NCI-H345 treated with DMSO at 0.1 percent for 48 hours (cell line): ENCODE results near the gene APOA4.
A peak's percentile ranks its signal among the peaks of the same experiment; 100 is the strongest.
"Not testable (repeated sequence)": the region's sequence is repeated elsewhere in the genome, so short reads cannot be mapped to it uniquely, and the experiment has no call there.

Experiments used
- DNase-seq: peaks from one replicate; lab custom pipeline; 2025; ENCODE audit not compliant: unreplicated experiment; lab: John Stamatoyannopoulos, UW

APOA4 gene

DNA sequence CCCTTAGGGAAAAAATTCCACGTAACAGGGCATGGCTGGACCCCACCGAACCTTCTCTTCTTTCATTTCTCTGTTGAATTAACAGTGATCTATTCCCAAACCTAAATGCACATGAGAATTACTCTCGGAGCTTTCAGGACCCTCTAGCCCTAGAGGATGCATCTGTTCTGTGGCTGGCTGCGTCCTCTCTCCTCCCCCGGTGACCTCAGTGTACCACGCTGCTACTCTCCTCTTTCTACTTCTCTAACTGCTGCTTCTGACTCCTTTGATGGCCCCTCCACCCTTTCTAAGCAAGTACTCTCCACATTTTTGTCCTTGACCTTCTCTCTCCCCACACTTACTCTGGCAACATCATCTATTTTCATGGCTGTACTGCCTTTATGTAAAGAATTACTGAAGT, 26.4 kb upstream of the APOA4 start:
- no peak for DNase-seq

DNA sequence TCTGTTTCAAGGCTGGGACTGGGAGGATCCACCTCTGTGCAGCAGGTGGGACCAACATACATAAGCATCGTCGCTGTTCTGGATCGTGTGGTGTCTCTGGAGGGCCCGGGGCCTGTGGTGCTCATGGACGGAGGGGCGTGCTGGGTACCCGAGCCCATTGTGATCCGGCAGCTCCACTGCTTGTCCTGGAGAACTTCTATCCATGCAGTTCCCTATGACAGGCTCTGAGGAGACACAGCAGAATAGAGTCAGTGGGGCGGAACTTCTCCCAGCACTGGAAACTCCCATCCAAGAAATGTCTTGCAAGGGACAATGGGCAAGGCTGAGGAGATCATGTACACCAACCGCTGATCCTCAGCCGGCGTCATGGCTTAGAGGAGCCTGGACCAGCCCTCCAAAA, 26.0 kb upstream of the APOA4 start:
- DNase-seq: no peak

DNA sequence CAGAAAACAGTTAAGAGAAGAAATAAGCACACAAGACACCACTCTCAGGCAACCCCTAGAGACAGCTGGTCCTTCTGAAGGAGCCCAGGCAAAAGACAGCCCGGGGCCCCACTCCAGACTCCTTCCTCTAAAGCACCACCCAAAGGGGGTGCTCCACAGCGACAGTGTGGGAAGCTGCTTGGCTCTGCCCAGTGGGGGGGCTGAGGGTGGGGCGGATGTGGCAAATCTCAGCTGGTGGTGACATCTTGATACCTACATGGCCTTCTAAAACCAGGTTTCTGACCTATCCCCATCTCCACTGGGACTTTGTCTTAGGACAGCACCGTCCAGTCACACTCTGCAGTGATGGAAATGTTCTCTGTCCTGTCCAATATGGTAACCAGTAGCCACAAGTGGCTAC, 24.5 kb upstream of the APOA4 start:
- no peak for DNase-seq

DNA sequence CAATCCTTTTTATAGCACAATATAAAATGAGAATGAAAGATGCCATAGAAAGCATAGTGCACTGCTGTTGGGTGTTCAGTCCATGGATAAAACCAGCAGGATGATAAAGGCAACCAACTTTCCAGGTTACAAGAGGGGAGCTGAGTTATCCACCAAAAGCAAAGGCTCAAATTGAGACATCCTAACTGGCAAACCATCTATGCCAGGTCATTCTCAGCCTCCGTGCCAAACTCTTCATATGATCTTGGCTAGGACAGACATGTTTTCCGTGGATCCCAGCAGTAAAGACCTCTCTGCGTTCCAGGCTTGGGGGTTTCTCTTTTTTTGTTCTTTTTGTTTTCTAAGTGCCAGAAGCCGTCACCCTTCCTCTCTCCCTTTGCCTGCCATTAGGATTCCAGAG, 21.6 kb upstream of the APOA4 start:
- DNase-seq: no peak

DNA sequence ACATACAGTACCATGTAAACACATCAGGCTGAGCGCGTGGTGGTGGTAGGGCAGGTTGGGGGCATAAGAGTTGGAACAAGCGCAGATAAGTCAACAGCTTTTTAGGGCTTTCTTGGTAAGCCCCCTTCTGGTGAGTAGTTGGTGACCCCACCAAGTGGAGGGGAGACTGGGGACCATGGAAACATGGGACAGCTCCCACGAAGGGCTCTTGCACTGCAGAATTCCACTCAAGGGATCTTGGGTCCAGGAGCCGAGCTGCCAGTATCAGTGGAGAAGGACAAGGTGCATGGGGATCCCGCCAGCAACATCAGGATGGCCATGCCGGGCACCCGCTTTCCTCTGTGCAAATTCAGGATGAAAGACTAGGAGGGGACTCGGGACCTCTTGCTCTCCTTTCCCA, 20.6 kb upstream of the APOA4 start:
- DNase-seq: no peak

DNA sequence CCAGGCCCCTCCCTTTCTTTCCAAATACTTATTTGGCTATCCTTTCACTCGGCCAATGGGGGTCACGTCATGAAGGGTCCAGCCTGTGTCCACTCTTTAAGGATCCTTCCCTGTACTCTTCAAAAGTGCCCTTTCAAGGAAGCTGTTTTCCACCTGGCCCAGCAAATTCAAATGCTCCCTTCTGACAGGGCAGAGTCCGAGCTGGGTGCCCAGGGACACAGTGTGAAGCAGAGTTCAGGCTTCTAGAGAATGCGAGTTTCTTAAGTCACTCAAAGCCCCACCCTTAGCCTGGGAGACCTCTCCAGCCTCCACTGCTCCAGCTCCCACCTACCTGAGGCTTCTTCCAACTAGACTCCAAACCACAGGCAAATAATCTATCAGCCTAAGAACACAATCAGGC, 19.8 kb upstream of the APOA4 start:
- no peak for DNase-seq

DNA sequence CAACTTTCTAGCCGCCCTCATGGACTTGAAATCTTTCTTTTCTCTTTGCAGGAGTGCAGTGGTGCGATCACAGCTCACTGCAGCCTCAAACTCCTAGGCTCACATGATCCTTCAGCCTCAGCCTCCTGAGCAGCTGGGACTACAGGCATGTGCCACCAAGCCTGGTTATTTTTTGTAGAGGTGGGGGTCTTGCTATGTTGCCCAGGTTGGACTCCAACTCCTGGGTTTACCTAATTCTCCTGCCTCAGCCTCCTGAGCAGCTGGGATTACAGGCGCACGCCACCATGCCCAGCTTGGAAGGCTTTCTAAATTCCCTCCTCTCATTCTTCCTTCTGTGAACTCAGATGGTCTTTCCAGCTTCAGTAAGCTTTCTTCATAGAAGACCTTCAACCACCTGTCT, 19.0 kb upstream of the APOA4 start:
- DNase-seq: no peak

DNA sequence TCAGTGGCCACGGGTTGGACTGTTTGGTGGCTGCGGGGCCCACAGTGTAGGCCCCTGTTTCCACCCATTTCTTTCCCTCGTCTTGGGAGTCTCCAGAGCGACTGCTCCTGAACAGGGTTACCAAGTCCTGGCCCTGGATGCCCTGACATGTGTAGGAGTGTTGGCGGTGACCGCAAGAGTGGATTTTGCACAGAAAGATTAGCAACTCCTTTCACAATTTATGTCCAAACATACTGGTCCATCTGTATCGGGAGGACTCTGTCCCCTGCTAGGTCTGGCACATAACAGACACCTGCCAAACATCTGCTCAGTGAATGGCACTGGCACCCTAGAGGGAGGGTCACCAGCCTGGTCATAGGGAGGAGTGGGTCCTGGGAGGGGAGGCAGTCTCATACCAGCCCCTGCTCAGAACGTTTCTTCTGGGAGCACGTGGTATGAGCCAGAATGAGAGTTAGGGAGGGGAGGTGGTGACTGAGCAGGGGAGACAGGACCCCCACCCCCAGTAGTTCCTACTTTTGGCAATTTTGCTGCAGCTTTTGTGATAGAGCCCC, 17.7 kb upstream of the APOA4 start:
- no peak for DNase-seq

DNA sequence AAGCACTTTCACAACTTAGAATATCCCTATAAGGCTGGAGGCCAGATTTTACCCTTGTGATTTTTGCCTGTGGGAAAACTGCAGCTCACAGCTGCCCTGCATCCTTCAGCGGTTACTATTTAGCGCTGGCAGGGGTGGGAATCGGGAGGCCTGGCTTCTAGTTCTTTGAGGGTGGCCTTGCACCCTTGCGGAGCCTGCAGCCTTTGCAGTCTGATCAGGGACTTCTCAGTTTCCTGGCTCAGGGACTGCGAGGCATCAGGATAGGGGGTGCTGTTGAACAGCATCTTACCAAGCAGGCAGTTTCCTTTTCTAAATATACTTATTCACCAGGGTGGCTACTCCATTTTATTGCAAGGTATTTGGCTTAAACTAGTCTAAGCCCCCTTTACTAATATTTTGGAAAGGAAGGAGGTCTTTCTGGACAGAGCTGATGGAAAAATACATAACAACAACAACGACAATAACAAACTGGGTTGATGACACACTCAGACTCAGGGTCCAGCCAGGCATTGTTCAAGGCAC, 17.2 kb upstream of the APOA4 start:
- DNase-seq: no peak

DNA sequence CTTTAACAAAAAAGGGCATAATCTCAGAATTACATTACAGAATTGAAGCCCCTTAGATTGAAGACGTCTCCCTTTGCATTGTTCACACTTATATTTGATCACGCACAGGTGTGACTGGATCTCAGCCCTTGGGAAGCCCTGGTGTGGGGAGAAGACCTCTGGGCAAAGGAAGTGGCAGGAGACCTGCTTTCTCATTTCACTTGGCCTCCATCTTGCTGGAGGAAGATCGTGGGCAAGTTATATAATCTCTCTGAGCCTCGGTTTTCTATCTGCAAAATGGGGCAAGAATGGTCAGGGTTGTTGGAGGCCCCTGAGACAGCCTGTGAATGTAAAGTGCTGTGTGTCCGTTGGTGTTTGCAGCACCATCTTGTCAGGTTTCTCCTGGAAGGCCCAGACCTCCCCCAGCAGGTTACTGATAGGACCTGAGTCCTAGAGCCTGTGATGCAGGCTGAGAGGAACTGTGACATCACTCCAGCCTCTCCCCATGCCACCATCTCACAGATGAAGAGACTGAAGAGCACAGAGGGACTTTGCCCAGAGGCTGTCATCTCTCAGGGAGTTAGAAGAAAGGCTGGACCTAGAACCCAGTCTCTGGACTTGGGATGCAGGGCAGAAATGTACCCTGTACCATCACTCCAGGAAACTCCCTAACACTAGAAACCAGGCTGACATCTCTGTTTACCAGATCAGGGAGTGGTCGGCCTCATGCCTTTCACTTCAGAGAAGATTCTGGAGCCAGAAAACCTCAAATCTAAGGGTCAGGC, 15.4 kb upstream of the APOA4 start:
- no peak for DNase-seq

DNA sequence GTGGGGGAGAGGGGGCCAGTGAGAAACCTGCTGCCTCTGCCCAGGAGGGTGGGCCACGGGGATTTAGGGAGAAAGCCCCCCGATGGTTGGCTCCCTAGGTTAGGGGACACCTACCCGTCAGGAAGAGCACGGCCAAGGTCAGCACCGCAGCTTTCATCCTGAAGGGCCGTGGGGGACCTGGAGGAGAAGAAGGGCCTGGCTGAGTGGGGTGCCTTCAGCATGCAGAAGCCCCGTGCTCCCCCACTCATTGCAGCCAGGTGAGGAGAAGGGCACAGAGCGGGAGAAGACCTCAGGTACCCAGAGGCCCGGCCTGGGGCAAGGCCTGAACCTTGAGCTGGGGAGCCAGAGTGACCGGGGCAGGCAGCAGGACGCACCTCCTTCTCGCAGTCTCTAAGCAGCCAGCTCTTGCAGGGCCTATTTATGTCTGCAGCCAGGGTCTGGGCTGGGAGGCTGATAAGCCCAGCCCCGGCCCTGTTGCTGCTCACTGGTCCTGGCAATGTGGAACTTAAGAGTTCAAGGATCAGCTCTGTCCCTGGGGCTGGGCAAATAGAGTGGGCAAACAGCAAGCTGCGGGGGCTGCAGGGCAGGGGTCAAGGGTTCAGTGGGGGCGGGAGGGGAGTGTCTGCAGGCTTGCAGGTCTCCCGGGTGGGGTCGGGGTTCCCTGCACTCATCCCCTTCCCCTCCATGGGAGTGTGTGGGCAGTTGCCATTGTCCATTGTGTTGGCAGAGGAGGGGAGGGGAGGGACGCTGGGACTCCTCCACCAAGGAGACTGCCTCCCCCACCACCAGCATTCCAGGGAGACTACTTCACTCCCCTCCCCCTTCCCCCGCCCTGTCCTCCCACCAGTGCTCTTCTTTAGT, 14.4 kb upstream of the APOA4 start, which contains the start of gene APOA1:
Gene APOA1 (minus strand): TSS at position 392 of the 861 bp plus-strand sequence. CDS start 235 bp downstream, at position 157.
- DNase-seq: no peak

DNA sequence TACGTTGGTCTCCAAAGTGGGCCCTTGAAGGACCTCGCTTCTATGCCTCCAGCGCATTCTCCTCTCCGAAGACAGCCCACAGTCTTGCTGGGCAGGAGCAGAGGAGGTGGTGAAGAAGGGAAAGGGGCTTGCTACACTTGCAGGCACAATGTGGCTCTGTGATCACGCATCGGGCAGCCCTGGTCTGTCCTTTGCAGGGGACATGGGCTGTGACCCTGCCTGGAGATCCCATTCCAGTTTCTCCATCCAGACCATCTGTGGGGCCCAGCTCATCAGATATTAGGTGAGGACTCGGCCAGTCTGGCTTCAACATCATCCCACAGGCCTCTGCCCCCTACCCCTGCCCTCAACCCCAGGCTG, 13.5 kb upstream of the APOA4 start:
- no peak for DNase-seq

DNA sequence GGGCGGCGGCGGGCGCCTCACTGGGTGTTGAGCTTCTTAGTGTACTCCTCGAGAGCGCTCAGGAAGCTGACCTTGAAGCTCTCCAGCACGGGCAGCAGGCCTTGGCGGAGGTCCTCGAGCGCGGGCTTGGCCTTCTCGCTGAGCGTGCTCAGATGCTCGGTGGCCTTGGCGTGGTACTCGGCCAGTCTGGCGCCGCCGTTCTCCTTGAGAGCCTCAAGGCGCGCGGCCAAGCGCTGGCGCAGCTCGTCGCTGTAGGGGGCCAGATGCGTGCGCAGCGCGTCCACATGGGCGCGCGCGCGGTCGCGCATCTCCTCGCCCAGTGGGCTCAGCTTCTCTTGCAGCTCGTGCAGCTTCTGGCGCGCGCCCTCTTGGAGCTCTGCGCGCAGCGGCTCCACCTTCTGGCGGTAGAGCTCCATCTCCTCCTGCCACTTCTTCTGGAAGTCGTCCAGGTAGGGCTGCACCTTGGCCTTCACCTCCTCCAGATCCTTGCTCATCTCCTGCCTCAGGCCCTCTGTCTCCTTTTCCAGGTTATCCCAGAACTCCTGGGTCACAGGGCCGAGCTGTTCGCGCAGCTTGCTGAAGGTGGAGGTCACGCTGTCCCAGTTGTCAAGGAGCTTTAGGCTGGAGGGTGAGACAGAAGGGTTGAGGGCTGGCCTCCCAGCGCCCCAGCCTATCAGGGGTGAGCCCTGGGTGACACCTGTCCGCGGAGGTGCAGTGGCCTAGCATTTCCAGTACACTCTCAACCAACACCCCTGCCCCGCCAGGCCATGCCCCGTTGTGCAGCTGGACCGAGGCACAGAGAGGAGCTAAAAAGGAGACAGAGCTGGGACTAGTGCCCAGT, 12.9 kb upstream of the APOA4 start:
- peak; percentile 74 for DNase-seq

DNA sequence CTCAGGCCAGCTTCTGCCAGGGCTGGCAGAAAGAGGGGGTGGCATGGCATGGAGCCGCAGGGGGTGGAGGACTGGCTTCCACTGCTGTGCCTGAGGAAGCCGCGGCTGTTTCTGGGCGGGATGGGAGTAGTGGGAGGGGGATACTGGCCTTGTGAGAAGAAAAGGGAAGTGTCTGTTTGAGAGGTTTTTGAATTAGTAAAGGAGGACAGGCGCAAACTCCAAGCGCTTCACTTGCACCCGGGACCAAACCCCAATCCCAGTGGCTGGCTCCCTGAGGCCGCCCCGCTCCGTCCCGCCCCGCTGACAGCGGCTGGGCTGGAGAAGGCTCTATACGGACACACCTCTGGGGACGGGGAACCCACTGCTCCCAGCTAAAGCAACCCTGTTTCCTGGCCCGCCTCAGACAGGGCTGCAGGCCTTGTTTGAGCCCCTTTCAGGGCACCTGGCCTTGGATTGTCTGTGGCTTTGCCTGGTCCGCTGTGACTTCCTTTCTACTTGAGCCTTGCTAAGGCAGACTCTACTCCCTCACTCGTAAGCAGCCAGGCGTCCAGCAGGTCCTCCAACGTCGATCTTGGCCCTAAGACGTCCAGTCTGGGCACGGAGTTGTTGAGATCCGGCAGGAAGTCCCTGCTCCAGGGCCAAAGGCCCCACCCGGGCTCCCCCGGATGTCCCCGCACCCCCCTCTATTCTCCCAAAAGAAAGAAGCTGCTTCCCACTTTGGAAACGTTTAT, 12.1 kb upstream of the APOA4 start:
- DNase-seq: no peak

DNA sequence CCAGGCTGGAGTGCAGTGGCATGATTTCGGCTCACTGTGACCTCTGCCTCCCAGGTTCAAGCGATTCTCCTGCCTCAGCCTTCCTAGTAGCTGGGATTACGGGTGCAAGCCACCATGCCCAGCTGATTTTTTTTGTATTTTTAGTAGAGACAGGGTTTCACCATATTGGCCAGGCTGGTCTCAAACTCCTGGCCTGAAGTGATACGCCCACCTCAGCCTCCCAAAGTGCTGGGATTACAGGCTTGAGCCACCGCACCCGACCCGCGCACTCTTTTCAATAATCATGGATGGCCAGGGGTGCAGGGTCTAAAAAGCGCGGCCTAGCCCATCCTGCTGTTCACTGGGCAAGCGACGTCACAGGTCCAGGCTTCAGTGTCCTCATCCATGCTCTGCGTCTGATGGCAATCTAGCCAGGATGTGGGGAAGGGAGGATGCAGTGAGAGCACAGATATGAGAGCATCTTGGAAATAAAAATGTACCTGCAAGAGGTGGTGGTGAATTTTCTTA, 11.5 kb upstream of the APOA4 start:
- DNase-seq: not testable (repeated sequence)

DNA sequence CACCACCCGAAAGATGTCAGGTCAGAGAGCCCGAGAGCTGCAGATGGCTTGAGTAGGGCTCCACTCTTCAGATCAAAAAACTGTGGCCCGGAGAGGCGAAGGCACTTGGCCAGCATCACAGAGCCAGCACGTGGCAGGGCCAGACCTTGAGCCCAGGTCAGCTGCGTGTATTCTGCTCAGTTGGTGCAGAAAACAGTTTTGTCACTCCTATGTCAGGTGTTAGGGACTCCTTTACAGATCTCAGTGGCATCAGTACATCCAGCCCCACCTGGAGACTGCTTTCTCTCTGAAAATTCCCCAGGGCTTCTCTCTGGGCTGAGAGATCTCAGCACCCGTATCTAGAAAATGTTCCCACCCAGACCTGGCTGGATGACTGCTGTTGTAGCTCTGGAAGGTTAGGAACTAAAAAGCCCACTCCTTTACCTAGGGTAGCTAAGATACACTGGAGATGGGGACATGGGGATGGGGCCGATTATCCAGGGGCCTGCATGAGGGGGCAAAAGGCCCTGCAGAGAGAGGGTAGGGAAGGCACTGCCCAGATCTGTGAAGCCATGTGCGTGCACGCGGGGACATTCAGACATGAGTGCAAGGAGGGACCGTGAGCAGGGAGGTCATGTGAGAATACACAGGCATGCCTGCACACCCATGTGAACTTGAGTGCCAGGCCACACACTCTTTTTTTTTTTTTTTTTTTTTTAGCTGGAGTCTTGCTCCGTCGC, 10.9 kb upstream of the APOA4 start:
- DNase-seq: no peak

DNA sequence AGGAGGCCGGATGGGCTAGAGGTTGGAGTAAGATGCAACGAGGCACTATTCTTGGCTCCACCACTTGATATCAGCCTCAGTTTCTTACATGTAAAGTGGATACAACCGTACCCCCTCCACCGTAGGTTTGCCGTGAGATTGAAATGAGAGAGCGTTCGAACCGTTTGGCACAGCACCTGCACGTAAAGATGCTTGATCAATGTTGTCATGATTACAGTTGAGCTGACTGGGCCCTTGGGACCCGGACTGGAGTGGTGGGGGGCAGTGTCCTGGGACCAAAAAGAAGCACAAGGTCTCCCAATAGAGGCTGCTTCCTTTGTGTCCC, 10.3 kb upstream of the APOA4 start:
- no peak for DNase-seq

DNA sequence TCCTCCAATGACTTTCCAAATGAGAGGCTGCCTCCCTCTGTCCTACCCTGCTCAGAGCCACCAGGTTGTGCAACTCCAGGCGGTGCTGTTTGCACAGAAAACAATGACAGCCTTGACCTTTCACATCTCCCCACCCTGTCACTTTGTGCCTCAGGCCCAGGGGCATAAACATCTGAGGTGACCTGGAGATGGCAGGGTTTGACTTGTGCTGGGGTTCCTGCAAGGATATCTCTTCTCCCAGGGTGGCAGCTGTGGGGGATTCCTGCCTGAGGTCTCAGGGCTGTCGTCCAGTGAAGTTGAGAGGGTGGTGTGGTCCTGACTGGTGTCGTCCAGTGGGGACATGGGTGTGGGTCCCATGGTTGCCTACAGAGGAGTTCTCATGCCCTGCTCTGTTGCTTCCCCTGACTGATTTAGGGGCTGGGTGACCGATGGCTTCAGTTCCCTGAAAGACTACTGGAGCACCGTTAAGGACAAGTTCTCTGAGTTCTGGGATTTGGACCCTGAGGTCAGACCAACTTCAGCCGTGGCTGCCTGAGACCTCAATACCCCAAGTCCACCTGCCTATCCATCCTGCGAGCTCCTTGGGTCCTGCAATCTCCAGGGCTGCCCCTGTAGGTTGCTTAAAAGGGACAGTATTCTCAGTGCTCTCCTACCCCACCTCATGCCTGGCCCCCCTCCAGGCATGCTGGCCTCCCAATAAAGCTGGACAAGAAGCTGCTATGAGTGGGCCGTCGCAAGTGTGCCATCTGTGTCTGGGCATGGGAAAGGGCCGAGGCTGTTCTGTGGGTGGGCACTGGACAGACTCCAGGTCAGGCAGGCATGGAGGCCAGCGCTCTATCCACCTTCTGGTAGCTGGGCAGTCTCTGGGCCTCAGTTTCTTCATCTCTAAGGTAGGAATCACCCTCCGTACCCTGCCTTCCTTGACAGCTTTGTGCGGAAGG, 9.5 kb upstream of the APOA4 start:
- DNase-seq: no peak
